HEK293 (cell line): ENCODE results near the gene MC1R.

Experiments
- REST ChIP-seq: fragments of 450-650 bp; formaldehyde crosslinking; IDR thresholded peaks from 2 replicates; pipeline ENCODE4 v1.5.1; 2016; ENCODE audit warnings: missing biosample characterization, missing genetic modification characterization
- ZNF776 ChIP-seq: fragments of 450-650 bp; formaldehyde crosslinking; IDR thresholded peaks from 2 replicates; pipeline ENCODE4 v1.5.0; 2017; ENCODE audit warnings: missing biosample characterization, missing genetic modification characterization, borderline replicate concordance

GRCh38 chr16:89895482-89896250 is 23.0 kb upstream of the MC1R start:
- TF ChIP-seq ZNF776 (tag by site-specific recombination) (no peak), REST (tag by site-specific recombination) (no peak)
